ENCODE data around the gene HINT3.
"Not testable (repeated sequence)": the region's sequence is repeated elsewhere in the genome, so short reads cannot be mapped to it uniquely, and the experiment has no call there.

HINT3 gene

DNA sequence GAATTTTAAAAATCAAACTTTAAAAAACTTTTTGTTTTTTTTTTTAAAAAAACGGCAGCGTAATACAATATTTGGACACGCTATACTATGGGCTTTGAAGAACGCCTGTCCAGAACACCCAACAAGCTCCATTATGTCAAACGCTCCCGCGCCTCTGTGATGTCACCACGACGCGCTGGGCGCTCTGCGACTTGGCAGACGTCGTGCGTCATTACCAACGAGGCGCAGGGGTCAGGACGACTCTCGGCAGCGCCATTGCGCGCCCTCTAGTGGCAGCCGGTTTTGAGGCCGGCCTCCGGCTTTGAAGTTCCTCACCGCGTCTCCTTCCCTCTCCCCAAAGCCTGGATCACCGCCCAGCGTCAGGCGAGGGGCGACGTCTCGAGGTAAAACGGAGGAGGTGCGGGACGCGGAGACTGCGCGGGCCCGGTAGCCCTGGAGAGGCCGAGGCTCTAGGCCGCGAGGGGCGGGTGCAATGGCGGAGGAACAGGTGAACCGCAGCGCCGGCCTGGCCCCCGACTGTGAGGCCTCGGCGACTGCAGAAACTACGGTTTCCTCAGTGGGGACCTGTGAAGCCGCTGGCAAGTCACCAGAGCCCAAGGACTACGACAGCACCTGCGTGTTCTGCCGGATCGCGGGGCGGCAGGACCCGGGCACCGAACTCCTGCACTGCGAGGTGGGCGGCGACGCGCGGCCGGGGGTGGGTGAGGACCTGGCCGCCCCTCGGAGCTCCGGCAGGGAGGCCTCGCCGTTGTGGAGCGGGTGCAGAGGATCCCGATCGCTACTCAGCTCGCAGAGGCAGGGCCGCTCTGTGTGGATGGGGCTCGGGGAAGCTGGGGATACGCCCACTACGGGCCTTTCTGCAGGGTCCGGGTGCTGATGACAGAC, at the start of gene HINT3:
Gene HINT3, plus strand, starts transcription at position 265 of the 885 bp plus-strand sequence. Its CDS starts 208 bp downstream, at position 473.
- peak; percentile 97 for DNase-seq

DNA sequence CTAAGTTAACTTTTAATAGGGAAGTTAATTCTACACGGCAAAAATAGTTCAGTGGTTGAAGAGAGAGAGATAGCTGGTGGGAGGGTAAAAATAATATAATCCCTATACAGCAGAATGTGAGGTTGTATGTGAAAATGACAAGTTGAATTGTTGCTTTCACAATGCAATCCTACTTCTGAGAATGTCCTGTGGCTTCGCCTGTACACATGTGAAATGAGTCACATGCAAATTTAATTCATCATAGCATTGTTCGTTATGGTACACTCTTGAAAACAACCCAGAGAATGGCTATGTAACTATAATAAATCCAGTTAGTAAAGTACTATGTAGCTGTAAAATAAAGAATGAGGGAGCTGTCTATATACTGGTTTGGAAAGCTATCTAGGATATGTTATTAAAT, 46.0 kb upstream of the HINT3 start:
- no peak for DNase-seq

- DNase-seq, result not testable (repeated sequence)
Observed at GRCh38 chr6:125911051-125911451, 45.5 kb upstream of the HINT3 start.

DNA sequence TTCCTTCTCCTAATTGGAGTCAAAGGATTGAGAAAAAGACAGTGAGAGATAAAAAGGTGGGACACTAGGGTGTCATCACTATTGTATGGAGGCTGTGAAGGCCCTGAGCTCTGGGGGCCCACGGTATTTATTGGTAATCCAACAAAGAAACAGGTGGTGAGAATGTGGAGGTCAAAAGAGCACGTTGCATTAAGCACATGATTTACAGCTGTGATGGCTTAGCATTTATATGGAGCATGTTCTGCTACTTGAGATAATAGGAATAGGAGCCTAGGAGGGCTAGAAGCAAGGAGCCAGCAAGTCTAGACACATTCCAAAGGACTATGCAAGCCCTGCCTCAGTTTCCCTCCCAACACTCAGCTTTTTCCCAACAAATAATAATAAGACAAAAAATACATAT, 44.1 kb upstream of the HINT3 start:
- DNase-seq, result not testable (repeated sequence)

DNA sequence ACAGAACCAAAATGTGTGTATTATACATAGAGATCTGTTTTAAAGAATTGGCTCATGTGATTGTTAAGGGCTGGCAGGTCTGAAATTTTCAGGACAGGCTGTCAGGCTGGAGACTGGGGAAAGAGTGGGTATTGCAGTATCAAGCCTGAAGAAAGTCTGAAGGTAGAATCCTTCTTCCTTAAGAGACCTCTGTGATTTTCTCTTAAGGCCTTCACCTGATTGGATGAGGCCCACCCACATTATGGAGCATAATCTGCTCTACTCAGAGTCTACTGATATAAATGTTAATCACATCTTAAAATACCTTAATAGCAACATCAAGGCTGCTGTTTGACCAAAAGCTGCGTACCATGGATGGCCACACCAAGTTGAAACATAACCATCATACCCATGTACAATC, 43.4 kb upstream of the HINT3 start:
- DNase-seq, result no peak

DNA sequence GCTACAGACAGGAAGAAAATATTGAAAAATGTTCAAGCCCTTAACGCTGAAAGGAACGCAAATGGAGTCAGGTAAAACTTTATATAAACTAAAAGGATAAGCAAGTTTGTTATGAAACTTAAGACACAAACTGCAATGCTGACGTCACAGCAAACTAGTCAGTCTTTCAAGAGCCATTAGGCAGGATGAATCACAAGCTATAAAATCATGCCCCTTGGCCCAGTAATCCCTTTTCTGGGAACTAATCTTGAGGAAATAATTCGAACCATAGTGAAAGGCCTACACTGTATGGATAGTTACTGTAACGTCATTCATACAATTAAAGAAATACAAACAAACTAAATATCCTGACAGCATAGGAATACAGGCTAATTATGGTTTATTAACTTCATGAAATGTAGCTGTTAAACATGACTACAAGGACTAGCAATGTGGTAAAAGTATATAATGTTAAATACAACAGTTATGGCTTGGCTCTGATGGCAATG, 42.7 kb upstream of the HINT3 start:
- DNase-seq, result no peak

DNA sequence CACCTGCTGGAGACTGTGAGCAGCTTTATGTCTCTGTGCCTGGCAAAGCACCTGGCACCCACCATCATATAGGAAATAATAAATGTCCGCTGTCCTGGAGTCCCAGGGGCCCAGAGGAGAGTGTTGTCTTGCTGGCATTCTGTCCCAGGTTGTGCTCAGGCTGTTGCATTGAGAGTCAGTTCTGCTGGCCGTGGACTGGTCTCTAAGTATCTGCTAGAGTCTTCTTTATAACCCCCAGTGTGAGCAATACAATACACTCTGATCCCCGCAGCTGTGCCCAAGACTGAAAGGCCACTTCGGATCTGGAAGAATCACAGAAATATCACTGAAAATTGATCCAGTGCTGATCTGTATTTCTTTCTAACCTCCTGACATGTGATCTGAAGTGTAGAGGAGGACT, 38.3 kb upstream of the HINT3 start:
- no peak for DNase-seq

DNA sequence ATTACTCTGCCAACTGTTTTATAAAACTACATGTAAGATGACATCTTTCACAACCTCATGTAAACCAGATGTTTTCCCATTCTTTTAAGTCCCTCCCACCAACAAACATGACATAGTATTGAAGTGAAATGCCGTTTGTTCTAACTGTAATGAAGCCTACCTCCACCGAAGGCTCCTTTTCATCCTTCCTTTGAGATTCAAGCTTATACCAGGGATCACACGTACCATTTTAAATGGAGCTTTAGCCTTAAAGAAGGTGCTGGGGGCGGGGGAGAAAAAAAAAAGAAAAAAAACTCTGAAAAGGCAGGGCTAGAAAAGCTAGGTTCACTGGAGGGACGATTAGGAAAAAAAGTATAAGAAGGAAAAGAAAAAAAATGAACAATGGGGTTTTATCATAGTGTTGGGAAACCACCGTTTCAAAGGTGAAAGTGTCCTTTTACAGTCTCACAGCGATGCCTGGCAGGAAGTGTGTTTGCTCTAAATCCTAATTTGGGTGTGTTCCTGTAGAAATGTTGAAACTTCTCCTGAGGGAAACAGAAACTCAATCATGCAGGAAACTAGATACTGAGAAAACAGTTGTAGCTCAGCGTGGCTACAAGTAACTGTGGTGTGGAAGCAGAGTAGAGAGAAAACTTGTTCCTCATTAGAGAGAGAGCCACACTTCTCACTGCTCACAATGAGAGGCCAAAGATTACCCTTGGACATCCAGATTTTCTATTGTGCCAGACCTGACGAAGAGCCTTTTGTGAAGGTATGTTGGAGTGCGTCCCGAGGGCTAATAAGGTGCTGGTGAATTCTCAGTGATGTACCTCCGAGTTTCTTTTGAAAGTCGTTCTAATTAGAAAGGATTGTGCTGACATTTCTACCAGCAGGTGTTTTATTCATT, 37.6 kb upstream of the HINT3 start:
- DNase-seq, result peak; percentile 79

GRCh38 chr6:125919618-125920017, 37.0 kb upstream of the HINT3 start:
- DNase-seq, result no peak

DNA sequence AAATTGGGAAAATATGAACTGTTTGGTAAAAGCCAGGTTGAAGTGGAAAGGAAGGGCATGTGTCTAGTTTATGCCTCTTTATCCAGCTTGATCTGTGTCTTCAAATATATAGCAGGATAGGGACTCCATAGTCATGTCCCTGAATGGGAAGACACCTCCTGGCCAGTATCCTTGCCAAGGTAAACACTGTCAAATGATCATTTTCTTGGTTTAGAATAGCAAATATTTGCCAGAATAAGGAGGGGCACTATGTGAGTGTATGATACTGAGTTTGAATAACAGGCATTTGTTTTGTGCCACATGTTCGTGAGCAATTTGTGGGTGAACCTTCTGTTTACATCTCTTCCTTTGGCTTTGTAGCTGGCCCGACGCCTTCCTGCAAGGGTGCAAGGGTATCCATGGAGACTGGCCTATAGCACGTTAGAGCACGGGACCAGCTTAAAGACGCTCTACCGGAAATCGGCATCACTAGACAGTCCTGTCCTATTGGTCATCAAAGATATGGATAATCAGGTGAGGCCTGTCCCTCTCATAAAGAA, 34.2 kb upstream of the HINT3 start:
- DNase-seq, result no peak

DNA sequence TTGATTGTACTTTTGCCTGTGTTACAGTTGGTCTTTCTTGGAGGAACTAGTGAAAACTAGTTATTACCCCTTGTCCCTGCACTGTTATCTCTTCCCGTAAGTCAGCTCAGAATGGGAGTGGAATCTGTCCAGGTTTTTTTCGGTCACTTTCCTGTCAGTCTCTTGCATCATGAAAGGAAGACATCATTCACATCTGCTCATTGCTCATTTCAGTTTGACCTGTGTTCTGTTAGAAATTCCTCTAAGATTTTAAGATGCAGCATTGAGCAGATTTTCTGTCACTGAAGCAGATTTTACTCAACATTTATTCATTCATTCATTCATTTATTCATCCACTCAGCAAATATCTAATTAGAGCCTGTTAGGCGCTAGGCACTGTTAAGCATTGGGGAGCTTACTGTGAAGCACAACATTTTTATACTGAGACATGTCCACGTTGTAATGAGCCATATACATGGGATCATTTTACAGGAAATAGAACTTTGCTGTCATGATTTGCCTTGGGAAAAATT, 33.1 kb upstream of the HINT3 start:
- no peak for DNase-seq

DNA sequence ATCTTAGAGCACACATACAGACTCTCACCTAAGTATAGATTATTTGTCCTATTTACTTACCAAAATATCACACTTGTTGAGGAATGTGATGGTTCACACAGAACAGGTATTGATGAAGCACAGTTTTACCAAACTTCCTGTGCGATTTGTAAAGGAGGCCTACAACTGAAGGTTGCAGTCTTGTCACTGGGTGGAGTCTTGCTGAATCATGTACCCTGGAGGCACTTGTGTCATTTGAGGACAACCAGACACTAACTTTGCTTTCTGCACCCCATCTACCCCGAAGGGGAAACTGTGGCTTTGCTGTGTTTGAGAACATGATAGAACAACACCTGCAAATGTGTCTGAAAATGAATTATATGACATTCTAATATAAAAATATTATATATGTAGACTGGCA, 32.4 kb upstream of the HINT3 start:
- no peak for DNase-seq

DNA sequence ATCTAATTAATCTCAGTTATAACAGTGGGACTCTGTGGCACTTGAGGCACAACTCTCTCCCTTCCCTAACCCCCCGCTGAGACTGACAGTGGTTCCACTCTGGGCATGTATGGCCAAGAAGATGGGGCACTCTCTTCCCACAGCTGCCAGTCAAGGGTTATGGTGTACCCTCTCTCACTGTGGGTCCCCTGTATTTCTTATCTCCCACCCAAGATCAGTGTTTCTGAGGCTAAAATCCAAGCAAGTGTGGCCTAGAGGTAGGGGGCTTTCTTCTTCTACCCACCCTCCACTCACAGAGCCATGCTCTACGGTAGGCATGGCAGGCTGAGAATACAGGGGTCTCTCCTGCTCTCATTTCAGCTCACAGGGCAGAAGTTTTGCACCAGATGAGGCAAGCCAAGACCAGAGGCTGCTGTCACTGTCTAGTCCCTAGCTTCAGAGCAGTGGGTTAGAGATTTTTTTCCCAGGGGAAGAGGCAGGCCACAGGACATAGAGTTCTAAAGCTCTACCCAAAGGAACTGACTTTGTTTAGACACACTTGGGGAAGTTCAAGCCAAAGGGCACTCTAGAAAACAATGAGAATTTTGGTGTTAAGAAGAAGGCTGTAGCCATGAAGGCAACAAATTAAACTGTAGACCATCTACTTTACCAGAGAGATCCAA, 31.7 kb upstream of the HINT3 start:
- DNase-seq, result no peak

- no peak for DNase-seq
Observed at GRCh38 chr6:125926711-125927110, 29.9 kb upstream of the HINT3 start.

DNA sequence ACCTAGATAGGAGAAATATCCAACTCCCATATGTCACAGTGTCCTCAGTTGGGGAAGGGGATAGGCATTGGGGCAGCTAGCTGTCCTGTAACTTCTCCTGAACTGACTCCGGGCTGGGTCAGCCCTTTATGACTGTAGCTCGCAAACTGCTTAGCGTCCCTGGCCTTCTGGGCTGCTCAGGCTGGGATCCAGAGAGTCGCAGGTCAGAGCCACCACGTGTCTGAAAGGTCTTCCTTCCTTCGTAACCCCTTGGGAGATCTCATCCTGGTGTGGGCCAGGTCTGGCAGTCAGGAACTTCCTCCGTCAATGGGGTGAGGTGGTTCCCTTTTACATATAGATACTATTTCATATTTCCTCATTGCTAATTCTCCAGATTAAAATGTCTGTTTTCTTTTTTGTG, 28.8 kb upstream of the HINT3 start:
- no peak for DNase-seq

- no peak for DNase-seq
Observed at GRCh38 chr6:125930765-125931418, 25.7 kb upstream of the HINT3 start.

- no peak for DNase-seq
Observed at GRCh38 chr6:125931733-125932450, 24.7 kb upstream of the HINT3 start.

GRCh38 chr6:125932451-125932795, 24.1 kb upstream of the HINT3 start:
- DNase-seq, result no peak

- DNase-seq, result not testable (repeated sequence)
Observed at GRCh38 chr6:125935520-125935919, 21.1 kb upstream of the HINT3 start.

DNA sequence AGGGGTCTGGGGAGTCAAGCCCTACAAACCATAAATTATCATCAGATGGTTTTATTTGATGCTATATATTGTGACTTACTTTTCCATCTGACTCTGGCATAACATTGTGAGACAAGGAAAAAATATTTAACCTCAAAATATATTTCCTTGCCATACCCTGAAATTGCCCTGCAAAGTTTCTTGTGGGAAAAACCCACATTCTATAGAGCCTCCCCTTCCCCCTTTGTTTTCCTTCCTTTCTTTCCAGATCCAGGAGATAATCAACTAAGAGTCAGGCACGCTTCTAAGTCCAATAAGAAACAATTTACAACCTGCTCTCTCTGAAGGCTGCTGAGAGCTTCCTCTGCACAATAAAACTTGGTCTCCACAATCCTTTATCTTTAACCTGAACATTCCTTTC, 17.5 kb upstream of the HINT3 start:
- DNase-seq, result no peak

GRCh38 chr6:125939791-125940190, 16.8 kb upstream of the HINT3 start:
- DNase-seq, result no peak
